GM18499 (cell line): ENCODE data around the gene STUB1.

Experiments
- ATAC-seq: cut with Tn5 transposase; IDR thresholded peaks from one replicate; pipeline ENCODE4 v1.9.1; 2021; ENCODE audit warnings: moderate number of reproducible peaks; ENCODE audit not compliant: insufficient read depth, unreplicated experiment

Gene STUB1

GRCh38 chr16:721765-722540 is 41.7 kb downstream of the STUB1 start:
- ATAC-seq: no peak

- ATAC-seq: no peak
Observed at GRCh38 chr16:722835-723633, 42.8 kb downstream of the STUB1 start.

- no peak for ATAC-seq
Observed at GRCh38 chr16:723695-724094, 43.5 kb downstream of the STUB1 start.

- no peak for ATAC-seq
Observed at GRCh38 chr16:724188-725040, 44.2 kb downstream of the STUB1 start.

GRCh38 chr16:725041-725376 is 44.8 kb downstream of the STUB1 start:
- no peak for ATAC-seq

- no peak for ATAC-seq
Observed at GRCh38 chr16:725463-726187, 45.4 kb downstream of the STUB1 start.

- no peak for ATAC-seq
Observed at GRCh38 chr16:726188-726437, 45.9 kb downstream of the STUB1 start.

- no peak for ATAC-seq
Observed at GRCh38 chr16:726438-727290, 46.5 kb downstream of the STUB1 start, which contains the start of the genes CCDC78 and HAGHL. Gene CCDC78 (minus strand): TSS chr16:726443. CDS start chr16:726367, 76 bp downstream. Gene HAGHL (plus strand): TSS chr16:727106. CDS start chr16:727510, 404 bp downstream.

- no peak for ATAC-seq
Observed at GRCh38 chr16:727291-727977, 47.2 kb downstream of the STUB1 start.

GRCh38 chr16:728131-728889 is 48.1 kb downstream of the STUB1 start:
- no peak for ATAC-seq

GRCh38 chr16:728890-729744 is 48.9 kb downstream of the STUB1 start:
- no peak for ATAC-seq

GRCh38 chr16:729768-730665 is 49.8 kb downstream of the STUB1 start:
- no peak for ATAC-seq

- ATAC-seq: no peak
Observed at GRCh38 chr16:730666-731509, 50.7 kb downstream of the STUB1 start.

GRCh38 chr16:732332-732731 is 52.1 kb downstream of the STUB1 start:
- no peak for ATAC-seq
